GM04503 (cell line): Measurements from ENCODE around the gene SRGAP1.
"Not testable (repeated sequence)": the region's sequence is repeated elsewhere in the genome, so short reads cannot be mapped to it uniquely, and the experiment has no call there.

Source experiments
- DNase-seq: peaks from one replicate; pipeline ENCODE4 v3.0.0-alpha.2; 2012; ENCODE audit warnings: low read depth

Gene SRGAP1

DNA sequence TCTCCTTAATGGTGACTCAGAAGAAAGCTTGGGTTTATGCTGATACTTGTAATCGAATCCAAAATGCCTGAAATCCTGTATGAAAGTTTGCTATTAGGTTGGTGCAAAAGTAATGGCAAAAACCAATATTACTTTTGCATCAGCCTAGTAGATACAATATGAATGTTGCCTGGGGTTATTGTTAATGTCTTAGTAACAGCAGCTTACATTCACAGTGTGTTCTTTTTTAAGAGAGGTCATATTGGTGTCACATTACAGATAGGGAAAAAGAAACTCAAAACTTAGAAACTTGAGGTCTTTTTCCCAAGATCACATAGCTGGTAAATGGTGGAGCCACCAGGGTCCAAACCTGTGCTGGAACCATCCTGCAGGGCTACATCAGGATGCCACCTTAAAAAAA lies 25.2 kb downstream of the SRGAP1 start:
- no peak for DNase-seq

DNA sequence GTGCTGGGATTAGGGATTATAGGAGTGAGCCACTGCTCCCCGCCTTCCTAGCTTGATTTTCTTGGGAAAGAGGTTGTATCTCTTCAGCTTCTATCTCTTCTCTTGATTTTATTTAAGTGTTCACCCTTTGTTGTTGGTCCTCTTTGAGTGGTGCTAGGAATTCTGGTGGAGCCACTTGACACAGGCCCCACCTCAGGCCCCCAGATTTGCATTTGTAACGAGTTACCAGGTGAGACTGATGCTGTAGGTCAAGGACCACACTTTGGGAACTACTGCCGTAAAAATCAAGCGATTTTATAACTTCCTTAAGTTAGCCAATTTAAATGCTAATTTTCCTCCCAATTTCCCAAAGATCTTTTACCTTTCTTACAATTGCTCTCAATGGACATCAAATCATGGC lies 26.3 kb downstream of the SRGAP1 start:
- no peak for DNase-seq

DNA sequence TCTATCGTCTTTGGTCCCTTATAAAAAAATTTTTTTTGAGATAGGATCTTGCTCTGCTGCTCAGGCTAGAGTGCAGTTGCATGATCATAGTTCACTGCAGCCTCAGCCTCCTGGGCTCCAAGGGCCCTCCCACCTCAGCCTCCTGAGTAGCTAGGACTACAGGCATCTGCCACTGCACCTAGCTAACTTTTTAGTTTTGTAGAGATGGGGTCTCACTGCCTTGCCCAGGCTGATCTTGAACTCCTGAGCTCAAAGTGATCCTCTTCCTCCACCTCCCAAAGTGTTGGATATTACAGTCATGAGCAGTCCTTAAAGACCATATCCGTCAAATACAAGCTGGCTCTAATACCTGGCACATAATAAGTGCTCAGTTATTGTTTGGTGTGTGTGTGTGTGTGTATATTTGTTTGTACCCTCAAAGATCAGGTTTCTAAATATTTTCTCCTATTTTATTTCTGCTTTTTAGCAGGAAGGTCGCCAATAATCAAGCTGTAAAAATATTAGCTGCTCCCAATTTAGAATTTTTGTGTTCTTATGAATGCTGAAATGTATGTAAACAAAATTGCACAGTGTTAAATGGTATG lies 30.5 kb downstream of the SRGAP1 start:
- DNase-seq: no peak

DNA sequence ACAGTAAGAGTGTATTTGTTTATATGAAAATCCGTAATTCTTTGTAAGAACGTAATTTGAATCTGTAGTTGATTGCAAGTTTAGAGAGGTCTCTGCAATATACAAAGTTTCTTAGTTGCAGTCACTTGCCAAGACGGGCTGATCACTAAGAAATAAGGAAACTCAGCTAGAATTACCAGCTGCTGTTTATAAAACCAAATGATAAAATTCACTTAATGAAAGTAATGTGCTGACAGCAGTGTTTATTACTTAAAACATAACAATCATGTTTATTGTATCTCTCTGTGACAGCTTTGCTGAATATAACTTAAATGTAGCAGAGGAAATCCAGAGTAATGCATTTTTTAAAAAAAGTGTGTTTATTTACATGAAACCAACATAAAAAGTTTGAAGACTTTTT lies 31.2 kb downstream of the SRGAP1 start:
- DNase-seq: no peak

DNA sequence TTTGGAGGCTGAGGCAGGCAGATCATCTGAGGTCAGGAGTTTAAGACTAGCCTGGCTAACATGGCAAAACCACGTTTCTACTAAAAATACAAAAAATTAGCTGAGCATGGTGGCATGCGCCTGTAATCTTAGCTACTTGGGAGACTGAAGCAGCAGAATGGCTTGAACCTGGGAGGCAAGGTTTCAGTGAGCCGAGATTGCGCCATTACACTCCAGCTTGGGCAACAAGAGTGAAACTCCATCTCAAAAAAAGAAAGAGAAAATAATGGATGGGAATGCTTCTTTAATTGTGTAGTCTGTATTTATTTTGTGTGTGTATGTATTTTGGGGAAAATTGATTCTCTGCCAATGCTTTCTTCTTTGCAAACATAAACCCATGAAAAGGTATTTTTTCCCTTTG lies 32.5 kb downstream of the SRGAP1 start:
- no peak for DNase-seq

DNA sequence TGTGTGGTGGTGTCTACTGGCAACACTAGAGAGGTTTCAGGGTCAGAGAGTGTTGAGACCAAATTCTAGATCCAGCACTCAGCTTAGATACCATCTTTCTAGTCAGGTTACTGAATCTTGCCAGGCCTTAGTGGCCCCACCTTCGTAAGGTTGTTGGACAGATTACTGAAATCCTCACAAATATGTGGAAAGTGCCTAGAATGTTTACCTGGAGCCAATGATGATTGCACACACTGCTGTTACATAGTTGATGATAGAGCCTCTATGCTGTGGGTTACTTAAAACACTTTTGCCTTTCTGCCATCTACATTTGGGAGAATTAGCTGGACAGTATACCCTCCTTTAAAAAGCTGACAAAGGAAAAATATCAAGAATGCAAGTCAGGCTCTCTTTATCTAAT lies 33.2 kb downstream of the SRGAP1 start:
- no peak for DNase-seq

DNA sequence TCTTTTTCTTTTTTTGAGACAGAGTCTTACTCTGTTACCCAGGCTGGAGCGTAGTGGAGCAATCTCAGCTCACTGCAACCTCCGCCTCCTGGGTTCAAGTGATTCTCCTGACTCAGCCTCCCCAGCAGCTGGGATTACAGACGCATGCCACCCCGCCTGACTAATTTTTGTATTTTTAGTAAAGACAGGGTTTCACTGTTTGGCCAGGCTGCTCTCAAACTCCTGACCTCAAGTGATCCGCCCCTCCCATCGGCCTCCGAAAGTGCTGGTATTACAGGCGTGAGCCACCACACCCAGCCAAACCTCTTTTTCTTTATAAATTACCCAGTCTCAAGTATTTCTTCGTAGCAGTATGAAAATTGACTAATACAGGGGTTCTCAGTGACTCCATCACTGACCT lies 35.7 kb downstream of the SRGAP1 start:
- DNase-seq: not testable (repeated sequence)

DNA sequence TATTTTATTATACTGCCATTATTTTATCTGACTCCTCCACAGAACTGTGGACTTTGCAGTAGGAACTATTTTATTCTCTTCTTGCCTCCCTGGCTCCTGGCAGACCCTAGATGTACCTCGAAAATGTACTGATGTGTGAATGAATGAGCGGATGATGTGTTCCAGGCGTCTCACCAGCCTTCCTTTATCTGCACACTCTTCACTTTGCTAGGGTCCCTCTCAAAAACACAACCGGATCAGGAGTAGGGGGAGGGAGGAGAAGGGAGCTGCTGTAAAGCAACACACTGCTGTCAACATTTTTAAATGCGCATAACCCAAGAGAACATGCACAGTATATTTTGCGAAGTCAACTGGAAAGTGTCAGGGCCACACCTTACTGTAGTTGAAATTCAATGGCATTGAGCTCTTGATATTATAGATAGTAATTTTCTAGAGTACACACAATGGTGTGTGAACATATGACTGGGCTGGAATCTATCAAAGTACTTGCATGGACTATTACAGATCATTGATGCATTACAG lies 36.3 kb downstream of the SRGAP1 start:
- DNase-seq: no peak

DNA sequence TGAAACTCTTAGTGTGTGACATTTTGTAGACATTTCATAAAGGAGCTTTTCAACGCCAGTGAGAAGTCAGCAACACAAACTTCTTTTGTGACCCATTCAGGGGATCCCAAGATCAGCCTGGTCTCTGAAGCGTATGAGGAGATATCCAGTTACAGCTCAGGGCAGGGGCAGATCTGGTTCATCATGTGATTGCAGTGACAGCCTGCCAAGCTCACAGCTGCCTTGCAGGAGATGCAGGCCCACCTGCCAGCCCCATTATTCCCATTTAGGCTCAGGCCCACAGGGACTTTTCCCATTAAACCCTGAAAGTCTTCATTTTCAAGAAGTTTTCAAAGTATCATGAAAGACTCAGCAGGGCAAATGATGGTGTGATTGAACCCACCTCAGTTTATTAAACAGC lies 38.3 kb downstream of the SRGAP1 start:
- DNase-seq: no peak

DNA sequence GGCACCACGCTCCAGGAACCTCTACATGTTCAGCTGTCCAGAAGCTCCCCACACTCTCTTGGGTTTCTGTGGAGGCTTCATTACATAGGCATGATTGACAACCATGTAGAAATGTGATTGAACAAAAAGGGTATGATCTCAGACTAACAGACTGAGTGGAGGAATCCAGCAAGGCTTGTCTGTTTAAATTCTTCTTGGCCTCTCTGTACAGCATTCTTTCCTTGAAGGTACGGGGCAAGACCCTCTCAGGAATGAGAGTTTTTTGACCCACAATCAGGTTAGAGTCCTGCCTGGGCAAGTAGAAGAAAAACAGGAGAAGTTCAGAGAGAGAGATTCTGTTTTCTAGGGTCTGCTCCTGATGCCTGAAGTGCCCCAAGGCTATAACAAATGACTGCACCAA lies 40.9 kb downstream of the SRGAP1 start:
- no peak for DNase-seq

DNA sequence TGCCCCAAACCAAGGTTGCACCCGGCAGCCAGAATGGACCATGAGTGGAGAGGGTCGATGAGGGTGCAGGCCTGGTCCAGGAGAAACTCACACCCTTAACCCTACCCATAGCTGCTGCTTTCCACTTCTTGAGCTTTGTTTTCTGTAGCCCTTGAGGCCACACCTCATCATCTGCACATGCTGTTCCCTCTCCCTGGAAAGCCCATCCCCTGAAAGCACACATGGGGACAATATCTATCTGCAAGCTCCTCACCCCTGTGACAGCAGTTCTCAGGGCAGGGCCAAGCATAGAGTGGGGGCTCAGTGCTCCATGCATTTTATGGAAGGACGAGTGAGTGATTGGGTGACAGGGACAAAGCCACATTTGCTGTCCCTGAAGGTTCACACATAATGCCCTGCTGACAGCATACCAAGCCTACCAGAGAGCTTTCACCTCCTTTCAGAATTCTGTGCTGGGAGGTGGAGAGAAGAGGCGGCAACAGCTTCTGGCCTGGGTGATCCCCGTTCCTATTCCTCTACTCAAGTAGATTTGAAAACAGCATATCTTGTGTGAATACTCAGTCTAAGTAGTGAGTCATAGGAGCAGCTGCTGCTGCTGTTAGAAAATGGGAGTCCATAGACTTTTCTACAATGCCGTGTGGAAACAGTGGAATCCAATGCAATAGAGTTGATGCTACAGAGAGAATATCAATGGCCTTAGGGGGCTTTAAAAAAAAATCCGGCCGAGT lies 44.6 kb downstream of the SRGAP1 start:
- DNase-seq: no peak

DNA sequence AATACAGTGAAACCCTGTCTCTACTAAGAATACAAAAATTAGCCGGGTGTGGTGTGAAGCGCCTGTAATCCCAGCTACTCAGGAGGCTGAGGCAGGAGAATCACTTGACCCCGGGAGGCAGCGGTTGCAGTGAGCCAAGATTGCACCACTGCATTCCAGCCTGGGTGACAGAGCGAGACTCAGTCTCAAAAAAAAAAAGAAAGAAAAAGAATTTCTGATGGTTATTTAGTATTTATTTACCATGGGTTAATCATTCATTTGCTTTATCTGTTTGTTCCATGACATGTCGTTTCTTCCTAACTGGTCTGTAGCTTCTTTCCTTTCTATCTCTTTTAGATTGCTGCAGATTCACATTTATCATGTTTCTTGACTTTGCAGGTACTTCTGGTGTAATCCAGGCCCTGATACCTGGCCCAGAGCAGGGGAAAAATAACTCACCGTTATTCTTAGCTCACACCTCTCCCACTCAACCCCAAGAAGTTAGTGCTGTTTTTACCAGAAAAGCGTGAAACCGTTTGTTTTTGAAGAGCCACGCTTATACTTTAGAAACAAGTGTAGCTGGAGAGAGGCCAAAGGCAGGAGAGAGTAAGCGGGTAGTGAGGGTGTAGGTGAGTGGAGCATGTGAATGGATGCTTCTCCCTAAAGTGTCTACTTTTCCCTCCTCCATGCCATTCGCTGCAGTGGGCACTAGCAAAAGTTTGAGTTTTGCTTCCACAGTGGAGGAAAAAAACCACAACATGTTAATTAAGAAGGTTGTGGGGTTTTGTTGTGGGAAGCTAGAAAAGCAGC lies 45.4 kb downstream of the SRGAP1 start:
- no peak for DNase-seq

DNA sequence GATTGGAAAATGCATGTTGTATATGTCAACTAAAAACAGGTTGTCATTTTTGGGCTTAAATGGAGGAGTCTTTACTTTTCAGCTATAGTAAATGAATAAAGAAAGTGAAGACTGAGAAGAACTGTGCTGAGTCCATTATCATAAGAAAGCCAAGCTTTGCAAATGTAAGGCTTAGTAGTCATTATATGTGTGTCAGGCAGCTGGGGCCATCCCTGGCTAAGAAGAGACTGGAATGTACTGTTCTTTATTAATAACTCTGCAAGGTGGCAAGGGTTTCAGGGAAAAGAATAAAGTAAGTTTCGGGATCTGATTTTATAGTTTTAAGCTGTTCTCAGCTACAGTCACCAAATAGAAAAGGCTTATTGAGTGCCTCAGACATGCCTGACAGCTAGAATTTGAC lies 48.7 kb downstream of the SRGAP1 start:
- DNase-seq: no peak

DNA sequence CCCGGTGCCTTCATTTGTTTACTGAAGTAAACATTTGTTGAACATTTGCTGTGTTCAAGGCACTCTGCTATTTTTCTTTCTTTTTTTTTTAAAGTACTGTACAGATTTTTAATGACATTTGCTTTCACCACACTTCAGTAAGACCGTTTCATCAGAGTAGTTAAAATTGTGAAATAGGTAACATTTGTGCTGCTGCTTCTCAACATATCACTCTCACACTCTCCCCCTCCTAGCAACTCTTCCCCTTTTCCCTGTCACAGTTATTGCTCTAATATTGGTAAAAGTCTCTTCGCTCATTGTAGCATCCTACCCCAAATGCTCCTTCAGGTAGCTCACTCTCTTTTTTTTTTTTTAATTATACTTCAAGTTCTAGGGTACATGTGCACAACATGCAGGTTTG lies 49.6 kb downstream of the SRGAP1 start:
- no peak for DNase-seq

DNA sequence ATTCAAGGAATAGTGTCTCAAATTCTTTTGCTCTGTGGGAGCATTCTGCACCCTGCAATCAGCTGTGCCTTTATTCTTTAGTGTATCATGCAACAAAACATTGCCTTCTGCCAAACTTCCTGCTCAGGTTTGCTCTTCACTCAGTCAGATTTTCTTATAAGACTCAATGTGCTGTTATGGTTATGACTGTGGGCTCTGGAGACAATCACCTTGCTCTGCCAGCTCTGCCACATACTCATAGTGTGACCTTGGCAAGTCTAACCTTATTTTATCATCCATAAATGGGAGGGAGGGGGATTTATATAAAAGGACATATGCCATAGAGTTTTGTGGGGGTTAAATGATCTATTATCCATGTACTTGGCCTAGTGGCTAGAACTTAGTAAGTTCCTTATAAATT lies 51.3 kb downstream of the SRGAP1 start:
- no peak for DNase-seq

DNA sequence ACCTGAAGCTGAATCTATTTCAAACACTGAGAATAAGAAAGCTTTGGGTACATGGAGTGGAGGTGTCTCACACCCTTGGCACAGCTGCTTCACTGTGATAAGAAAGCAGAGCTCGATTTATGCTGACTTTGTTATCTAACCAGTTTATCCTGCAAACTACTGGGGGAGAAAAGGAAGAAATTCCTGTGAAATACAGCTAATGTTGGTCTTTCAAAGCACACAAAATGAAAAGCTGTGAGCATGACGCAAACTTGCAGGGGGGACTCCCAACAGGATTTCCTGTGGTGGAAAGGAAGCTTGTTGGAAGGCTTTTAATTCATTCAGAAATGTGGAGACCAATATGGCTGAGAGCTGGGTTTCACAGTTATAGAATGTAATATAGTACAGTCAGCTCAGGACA lies 53.4 kb downstream of the SRGAP1 start:
- no peak for DNase-seq

DNA sequence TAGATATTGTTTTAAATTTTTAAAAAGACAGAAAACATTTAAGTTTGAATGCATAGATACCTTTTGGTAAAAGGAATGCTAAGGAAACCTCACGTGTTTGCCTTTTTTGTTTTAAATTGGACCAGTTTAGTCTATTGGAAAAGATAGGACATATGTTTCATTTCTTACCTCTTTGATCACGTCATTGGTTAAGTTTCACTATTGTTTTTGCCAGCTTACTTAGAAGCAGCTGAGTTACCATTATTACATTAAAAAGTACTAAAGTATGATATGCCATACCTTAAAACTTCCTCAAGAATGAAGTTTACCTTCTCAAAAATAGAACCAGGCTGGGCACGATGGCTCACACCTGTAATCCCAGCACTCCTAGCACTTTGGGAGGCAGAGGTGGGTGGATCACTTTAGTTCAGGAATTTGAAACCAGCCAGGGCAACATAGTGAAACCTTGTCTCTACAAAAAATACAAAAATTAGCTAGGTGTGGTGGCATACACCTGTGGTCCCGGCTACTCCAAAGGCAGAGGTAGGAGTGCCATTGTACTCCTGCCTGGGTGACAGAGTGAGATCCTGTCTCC lies 54.4 kb downstream of the SRGAP1 start:
- DNase-seq: no peak

DNA sequence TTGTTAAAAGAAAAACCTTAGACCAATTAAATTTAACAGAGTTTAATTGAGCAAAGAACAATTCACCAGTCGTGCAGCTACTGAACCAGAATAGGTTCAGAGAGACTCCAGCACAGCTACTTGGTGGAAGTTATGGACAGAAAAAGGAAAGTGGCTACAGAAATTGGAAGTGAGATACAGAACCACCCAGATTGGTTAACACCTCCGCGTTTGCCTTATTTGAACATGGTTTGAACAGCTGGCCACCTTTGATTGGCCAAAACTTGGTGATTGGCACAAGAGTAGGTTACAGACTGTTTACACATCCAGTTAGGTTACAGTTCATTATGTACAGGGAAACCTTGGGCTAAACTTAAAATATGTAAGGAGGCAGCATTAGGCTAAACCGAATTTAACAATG lies 54.9 kb downstream of the SRGAP1 start:
- DNase-seq: no peak

DNA sequence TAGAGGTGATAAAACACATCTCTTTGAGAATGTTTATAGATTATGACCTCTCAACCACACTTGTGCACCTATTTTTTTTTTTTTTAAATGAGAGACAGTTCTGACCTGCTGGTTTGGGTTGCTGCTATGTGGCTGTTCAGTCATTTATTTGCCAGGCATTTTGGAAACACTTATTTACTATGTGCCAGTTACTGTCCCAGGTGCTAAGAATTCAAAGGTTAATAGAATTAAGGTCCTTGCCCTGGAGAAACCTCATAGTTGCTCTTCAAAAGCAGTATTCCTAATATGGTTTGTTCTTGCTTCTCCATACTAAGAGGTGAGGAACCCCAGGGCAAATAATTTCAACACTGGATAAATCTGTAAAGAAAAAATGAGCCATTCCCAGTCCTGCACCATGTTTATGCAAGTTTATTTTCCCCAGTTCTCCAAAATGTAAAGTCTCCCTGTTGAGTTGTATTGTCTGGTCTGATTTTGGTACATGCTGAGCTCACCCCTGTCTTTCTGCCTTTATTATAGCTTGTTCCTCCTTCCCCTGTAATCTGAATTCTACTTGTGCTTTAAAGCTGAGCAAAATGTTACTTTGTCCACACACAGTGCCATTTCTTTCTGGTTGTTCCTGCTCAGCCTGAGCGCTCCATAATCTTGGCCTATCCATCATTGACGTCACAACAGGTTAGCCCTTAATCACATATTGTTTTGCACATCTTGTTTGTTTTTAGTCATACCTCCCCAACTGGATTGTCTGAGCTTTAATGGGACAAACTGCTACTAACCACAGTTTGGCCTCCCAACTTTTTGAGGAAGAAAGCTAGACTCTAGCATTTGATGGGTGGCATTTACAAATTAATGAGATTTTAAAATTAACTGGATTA lies 56.7 kb downstream of the SRGAP1 start:
- no peak for DNase-seq

DNA sequence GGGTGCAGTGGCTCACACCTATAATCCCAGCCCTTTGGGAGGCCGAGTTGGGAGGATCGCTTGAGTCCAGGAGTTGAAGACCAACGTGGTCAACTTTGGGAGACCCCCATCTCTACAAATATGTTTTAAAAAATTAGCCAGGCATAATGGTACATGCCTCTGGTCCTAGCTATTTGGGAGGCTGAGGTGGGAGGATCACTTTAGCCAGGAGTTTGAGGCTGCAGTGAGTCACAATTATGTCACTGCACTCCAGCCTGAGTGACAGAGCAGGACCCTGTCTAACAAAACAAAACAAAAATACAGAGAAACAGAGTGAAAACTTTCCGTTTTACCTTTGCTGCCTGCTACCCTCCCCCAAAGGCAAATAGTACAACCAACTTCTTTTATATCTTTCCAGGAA lies 60.2 kb downstream of the SRGAP1 start:
- no peak for DNase-seq

DNA sequence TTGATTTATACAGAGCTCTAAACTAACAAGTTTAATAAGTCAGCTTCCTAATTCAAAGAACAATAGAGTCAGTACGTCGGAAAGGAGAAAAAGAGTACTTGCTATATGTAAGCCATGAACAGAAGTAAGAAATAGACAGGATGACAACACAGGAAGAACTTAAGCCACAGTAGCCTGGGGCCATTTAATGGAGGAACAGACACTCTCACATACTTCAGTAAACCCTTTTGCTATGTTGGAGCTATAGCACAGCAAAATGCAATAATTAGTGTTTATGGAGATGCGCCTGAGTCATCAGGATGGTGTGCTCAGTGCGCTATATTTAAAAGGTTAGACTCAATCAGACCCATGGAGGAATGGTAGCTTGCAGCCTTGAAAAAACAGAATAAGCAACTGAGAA lies 61.0 kb downstream of the SRGAP1 start:
- no peak for DNase-seq

DNA sequence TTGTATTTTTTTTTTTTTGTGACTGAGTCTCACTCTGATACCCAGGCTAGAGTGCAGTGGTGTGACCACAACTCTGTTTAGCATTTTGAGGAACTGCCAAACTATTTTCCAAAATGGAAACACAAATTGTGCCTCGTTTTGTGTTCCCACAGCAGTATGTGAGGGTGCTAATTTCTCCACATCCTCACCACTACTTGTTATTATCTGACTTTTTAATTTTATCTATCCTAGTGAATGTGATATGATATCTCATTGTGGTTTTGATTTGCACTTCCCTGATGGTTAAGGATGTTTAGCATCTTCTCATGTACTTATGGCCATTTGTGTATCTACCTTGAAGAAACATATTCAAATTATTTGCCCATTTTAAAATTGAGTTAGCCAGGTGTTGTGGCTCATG lies 62.4 kb downstream of the SRGAP1 start:
- no peak for DNase-seq
